ENCODE measurements around the gene PDE6B. TPM values are rescaled to one million over a fixed set of nuclear protein-coding genes. Genes with fewer than 3 reads are reported as not detected.

PDE6B gene
- total and polyA plus RNA-seq, 2 of the 13 experiments (the other 11 are each of a cell fraction or from before 2014, with no cell fraction given) = 0.38 to 0.40 TPM

DNA sequence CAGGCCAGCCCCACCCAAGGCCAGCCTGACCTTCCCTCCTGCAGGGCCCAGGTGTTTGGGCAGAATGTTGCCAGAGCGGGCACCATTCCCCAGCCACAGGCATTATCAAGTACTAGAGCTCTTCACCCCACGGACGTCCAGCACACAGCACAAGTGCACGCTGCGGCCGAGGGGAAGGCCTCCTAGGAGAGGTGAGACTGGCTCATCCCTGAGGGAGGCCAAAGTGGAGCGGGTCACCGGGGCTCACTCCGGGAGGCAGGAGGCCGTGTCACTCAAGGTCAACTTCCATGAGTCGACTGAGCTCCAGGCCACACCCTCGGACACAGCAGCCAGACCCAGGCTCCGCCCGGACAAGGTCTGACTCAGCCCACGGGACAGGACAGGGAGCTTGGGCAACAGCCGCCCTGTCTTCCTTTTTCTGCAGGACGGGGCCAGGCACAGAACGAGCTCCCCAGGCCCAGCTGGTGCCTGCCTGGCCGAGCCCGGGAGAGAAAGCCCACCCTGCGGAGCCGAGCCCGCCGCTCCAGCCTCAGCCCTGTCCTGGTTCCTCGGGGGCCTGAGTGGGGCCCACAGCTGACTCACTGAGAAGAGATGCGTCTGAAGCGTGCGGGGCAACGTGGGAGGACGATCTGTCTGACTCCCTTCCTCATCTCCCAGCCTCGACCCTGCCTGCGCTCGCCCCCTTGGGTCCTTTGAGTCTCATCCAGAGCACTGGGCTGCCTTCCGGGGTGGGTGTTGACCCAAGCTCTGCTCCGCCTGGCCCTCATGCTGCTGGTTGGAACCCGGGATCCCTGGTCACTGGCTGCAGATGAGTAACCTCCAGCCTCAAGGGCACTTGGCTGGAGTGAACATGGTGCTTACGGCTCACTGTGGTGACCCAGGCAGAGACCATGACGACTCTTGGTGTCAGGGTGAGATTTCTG is 61.9 kb downstream of the PDE6B start:
- in situ Hi-C loops (cut with HindIII; ENCODE audit: extremely low pct_ligation_motif_present, low pct_unique_long_range_greater_than_20kb) (no loop called here), intact Hi-C loops (cut with micrococcal nuclease; ENCODE audit: unreplicated experiment) (loop anchor here (2.0 to 5.0 kb wide), 2 partner anchors 17 to 35 kb away; partner anchors contain the start of gene PCGF3)
- H3K9ac ChIP-seq (ENCODE audit: insufficient read depth, low read depth, low read length) = peak overlapping the region; percentile 67
- H3K4me3 ChIP-seq (replicated peaks in 1 of 3; ENCODE audit: insufficient read depth in 1 of 3, low read depth in 2 of 3, low read length in 3 of 3) = peak overlapping the region; percentile 56 to 71 (median 63)
- H2AFZ ChIP-seq (ENCODE audit: low read length) = no peak overlapping the region
- no peaks in the 10 kb centered on the region for H3K9me3 ChIP-seq (ENCODE audit: low read length)
- peak overlapping the region; percentile 62 for H3K27ac ChIP-seq (ENCODE audit: extremely low read length, insufficient read depth, low read length)
- H3K4me2 ChIP-seq (ENCODE audit: low read depth, low read length) = peak overlapping the region; percentile 97
- peak; percentile 83 for FAIRE-seq
- ChIA-PET POLR2A (interaction anchor here (0.6 to 1.5 kb wide), 9 partner anchors 8 to 300 kb away, joined by 3 to 15 read pairs (median 3); partner anchors contain the start of genes ATP5ME, IDUA and MYL5), CTCF (ENCODE audit: low intra/inter-chr PET ratio, low total read pairs) (no interaction called here)
- H3K4me1 ChIP-seq (ENCODE audit: insufficient read depth, low read length) = peaks cover 79% of the 10 kb centered on the region
- DNase-seq (ENCODE audit: low spot score) = peak; percentile 90
- BruUV-seq (replicated peaks) = TSS peak; percentile 70
- WGBS (ENCODE audit: low lambda C conversion rate) = 3% methylated on average over 17 of the region's 38 CpGs
- H3K36me3 ChIP-seq (replicated peaks in 1 of 2; ENCODE audit: control insufficient read depth in 1 of 2, insufficient read depth in 2 of 2, low read length in 2 of 2) = no peaks in the 10 kb centered on the region
- no peaks in the 10 kb centered on the region for H4K20me1 ChIP-seq (ENCODE audit: insufficient read depth, low read length)
- H3K79me2 ChIP-seq (ENCODE audit: insufficient read depth, low read length) = no peaks in the 10 kb centered on the region
- H3K27me3 ChIP-seq (ENCODE audit: control insufficient read depth in 1 of 2, insufficient read depth in 2 of 2, low read length in 2 of 2) = peaks cover 1 to 3% of the 10 kb centered on the region in 2 experiments; a peak in 1 of 5 replicates
- ATAC-seq = peak; percentile 79
- TF ChIP-seq ZNF260 (CRISPR knock-in tag; IDR thresholded peaks at IDR 0.05; ENCODE audit: borderline replicate concordance, low read depth) (no peak), ZMAT3 (CRISPR knock-in tag; conservative IDR thresholded peaks at IDR 0.05) (peak; percentile 76), ZNF205 (CRISPR knock-in tag; IDR thresholded peaks at IDR 0.05) (no peak), ZNF678 (CRISPR knock-in tag; IDR thresholded peaks at IDR 0.05) (no peak), ZNF501 (CRISPR knock-in tag; IDR thresholded peaks at IDR 0.05) (peak; percentile 80), ZNF18 (CRISPR knock-in tag; IDR thresholded peaks at IDR 0.05; ENCODE audit: insufficient replicate concordance) (no peak), ZNF639 (CRISPR knock-in tag; conservative IDR thresholded peaks at IDR 0.05) (no peak; the same call in 1 of the 2 replicates), HBP1 (CRISPR knock-in tag; IDR thresholded peaks at IDR 0.05; ENCODE audit: low read depth) (no peak), ELF4 (CRISPR knock-in tag; IDR thresholded peaks at IDR 0.05; ENCODE audit: borderline replicate concordance) (no peak), RCOR2 (CRISPR knock-in tag; IDR thresholded peaks at IDR 0.05) (no peak), PHF5A (CRISPR knock-in tag; IDR thresholded peaks at IDR 0.05; ENCODE audit: low read depth, unreplicated experiment) (no peak)
- TF ChIP-seq, protein P1, sequence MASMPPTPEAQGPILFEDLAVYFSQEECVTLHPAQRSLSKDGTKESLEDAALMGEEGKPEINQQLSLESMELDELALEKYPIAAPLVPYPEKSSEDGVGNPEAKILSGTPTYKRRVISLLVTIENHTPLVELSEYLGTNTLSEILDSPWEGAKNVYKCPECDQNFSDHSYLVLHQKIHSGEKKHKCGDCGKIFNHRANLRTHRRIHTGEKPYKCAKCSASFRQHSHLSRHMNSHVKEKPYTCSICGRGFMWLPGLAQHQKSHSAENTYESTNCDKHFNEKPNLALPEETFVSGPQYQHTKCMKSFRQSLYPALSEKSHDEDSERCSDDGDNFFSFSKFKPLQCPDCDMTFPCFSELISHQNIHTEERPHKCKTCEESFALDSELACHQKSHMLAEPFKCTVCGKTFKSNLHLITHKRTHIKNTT (CRISPR knock-in tag; IDR thresholded peaks at IDR 0.05) = no peak
- TF ChIP-seq, protein P2, sequence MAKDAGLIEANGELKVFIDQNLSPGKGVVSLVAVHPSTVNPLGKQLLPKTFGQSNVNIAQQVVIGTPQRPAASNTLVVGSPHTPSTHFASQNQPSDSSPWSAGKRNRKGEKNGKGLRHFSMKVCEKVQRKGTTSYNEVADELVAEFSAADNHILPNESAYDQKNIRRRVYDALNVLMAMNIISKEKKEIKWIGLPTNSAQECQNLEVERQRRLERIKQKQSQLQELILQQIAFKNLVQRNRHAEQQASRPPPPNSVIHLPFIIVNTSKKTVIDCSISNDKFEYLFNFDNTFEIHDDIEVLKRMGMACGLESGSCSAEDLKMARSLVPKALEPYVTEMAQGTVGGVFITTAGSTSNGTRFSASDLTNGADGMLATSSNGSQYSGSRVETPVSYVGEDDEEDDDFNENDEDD (CRISPR knock-in tag; IDR thresholded peaks at IDR 0.05; ENCODE audit: borderline replicate concordance) = no peak
- TF ChIP-seq, protein P3, sequence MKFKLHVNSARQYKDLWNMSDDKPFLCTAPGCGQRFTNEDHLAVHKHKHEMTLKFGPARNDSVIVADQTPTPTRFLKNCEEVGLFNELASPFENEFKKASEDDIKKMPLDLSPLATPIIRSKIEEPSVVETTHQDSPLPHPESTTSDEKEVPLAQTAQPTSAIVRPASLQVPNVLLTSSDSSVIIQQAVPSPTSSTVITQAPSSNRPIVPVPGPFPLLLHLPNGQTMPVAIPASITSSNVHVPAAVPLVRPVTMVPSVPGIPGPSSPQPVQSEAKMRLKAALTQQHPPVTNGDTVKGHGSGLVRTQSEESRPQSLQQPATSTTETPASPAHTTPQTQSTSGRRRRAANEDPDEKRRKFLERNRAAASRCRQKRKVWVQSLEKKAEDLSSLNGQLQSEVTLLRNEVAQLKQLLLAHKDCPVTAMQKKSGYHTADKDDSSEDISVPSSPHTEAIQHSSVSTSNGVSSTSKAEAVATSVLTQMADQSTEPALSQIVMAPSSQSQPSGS (CRISPR knock-in tag; IDR thresholded peaks at IDR 0.05) = no peak; the same call in 1 of the 2 replicates
